Measurements from ENCODE around the gene TMEM183A. TPM values are rescaled to one million over a fixed set of nuclear protein-coding genes. Genes with fewer than 3 reads are reported as not detected.

TMEM183A gene
- total RNA-seq, 1 donor from 2014 or later = 77.7 TPM

DNA sequence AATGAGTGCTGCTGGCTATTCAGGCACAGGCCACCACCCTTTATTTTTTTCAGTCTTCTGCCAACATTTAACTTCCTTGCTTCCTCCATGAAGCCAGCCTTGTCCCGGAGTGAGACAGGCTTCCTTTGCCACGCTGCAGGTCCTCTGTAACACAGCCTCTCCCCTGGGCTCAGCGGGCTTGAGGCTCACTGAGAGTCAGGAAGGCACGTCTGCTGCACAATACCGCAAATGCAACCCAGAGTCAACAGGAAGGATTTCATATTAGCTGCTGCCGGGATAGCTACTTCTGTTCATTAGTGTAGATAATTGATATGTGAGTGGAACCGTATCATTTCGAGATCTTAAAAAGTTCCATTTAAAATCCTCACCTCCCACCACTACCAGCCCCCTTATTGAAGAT lies 56.1 kb downstream of the TMEM183A start:
- intact Hi-C loops (cut with micrococcal nuclease) = no loop called here
- Mint-ChIP-seq H3K27ac (no peak overlapping the region), H3K9me3 (no peaks in the 10 kb centered on the region), H3K36me3 (ENCODE audit: low read depth) (peaks cover 23% of the 10 kb centered on the region), H3K4me3 (no peak overlapping the region), H3K4me1 (peaks cover 2% of the 10 kb centered on the region), H3K27me3 (no peaks in the 10 kb centered on the region)
- DNase-seq = no peak

DNA sequence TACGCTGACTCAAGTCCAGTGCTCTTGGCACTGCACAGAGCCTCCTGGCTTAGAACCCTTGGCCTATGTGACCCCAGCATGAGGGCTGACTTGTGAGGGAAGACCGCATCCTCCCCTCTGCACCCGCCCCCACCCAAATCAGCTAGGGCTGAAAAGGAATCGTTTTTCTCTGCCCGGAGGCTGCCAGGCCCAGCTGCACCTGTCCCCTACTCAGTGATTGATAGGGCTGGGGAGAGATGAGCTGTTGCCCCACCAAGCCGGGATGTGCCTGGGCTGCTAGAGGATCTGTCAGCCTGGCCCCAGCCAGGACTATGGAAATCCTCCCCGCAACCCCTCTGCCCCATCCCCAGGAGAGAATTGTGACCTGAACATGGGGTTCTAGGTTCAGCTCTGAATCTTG lies 58.0 kb downstream of the TMEM183A start:
- DNase-seq = no peak
- no peaks in the 10 kb centered on the region for H3K9me3 Mint-ChIP-seq
- intact Hi-C loops (cut with micrococcal nuclease) = no loop called here
- H3K27me3 Mint-ChIP-seq = no peaks in the 10 kb centered on the region
- no peak overlapping the region for H3K4me3 Mint-ChIP-seq
- no peak overlapping the region for H3K27ac Mint-ChIP-seq
- peaks cover 27% of the 10 kb centered on the region for H3K36me3 Mint-ChIP-seq (ENCODE audit: low read depth)
- peaks cover 2% of the 10 kb centered on the region for H3K4me1 Mint-ChIP-seq

DNA sequence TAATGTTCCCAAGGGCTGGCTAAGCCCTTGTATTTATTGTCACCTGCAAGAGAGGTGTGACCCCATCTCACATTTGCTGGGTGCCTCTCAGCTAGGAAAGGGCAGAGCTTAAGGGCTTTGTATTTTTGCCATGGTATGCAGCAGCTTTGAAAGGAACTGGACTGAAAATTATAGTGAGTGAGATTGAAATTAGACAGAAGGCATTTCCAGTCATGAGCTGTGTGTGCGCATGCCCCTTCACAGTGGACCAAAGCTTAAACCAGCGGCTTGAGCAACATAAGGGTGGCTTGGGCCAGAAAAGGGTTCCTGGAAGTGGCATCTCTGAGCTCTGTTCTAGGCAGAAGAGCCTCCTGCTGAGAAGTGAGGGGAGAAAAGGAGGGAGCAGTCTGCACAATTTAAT lies 58.8 kb downstream of the TMEM183A start:
- DNase-seq = no peak
- Mint-ChIP-seq H3K27me3 (no peaks in the 10 kb centered on the region), H3K4me1 (peaks cover 2% of the 10 kb centered on the region), H3K27ac (no peak overlapping the region), H3K4me3 (no peak overlapping the region), H3K9me3 (no peaks in the 10 kb centered on the region), H3K36me3 (ENCODE audit: low read depth) (peaks cover 26% of the 10 kb centered on the region)
- intact Hi-C loops (cut with micrococcal nuclease) = no loop called here

DNA sequence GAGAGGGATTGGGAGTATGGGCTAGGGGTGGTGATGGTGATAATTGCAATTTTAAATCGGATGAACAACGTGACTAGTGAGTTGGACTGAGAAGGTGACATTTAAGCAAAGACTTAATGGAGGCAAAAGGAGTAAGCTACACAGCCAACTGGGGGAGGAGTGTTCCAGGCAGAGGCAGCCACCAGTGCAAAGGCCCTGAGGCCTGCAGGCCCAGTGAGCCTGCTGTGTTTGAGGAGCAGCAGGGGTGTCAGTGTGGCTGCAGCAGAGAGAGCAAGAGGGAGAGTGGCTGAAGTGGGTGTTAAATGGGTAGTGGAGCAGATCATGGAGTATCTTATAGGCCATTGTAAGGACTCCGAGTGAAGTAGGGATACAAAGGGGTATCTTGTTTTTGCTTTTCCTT lies 59.8 kb downstream of the TMEM183A start:
- Mint-ChIP-seq H3K36me3 (ENCODE audit: low read depth) (peaks cover 25% of the 10 kb centered on the region), H3K27ac (no peak overlapping the region), H3K4me1 (peaks cover 2% of the 10 kb centered on the region), H3K9me3 (no peaks in the 10 kb centered on the region), H3K4me3 (no peak overlapping the region), H3K27me3 (no peaks in the 10 kb centered on the region)
- no peak for DNase-seq
- intact Hi-C loops (cut with micrococcal nuclease) = no loop called here

DNA sequence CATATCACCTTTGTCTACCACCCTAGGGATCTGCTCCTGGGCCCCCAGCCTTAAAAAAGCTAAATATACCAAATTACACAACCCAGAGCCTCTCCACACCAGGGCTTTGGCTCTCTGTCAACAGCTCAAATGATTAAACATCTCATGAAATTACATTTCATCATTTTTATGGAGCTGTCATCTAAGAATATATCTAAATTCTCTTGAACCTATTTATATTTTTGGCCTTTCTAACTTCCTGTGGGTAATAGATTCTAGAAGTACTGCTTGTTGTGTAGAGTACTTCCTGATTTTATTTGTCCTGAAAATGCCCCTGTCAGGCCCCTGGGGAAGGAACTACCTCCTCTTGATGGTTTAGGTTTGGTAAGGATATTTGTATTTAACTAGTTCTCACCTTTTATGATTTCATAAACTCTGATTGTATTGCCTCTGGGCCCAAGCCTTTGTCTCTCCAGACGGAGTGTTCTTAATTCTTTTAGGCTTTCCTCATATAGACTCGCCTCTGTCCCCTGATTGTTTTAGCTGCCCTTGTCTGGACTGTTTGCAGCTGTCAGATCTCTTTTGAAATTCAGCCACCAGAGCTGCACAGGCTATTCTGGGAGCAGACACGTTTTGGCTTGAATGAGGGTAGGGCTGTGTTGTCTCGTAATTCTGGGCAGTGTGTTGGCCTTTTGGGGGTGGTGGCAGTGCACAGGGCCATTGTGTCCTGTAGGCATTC lies 62.0 kb downstream of the TMEM183A start:
- Mint-ChIP-seq H3K4me1 (no peaks in the 10 kb centered on the region), H3K27ac (no peak overlapping the region), H3K27me3 (no peaks in the 10 kb centered on the region), H3K36me3 (ENCODE audit: low read depth) (peaks cover 32% of the 10 kb centered on the region), H3K9me3 (no peaks in the 10 kb centered on the region), H3K4me3 (no peak overlapping the region)
- intact Hi-C loops (cut with micrococcal nuclease) = no loop called here
- no peak for DNase-seq

DNA sequence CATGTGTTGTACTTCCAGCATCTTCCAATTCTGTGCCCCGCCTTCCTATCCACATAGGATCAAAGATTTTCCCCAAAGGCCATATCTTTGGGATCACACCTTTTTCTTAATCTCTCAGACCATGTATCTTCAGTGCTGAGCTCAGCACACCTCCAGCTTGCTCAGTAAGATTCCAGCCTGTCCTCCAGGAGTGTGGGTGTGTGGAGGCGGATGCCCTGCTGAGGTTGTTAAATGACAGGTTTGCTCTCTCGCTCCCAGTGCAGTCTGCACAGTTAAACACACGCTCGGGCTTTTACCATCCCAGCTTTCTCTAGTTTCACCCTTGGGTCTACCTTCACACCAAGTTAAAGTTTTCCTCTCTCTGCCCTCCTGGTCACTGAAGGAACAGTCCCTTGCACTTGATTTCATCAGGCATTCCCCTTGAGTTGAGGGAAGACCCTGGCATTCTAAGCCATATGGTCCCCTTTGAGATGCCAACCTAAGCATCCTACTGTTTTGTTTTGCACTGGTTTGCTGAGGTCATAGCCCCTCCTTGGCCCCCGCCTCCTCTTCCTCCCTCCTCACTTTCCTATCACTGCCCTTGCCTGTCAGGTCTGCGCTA lies 64.9 kb downstream of the TMEM183A start:
- H3K27me3 Mint-ChIP-seq = peaks cover 6% of the 10 kb centered on the region
- H3K36me3 Mint-ChIP-seq (ENCODE audit: low read depth) = peaks cover 37% of the 10 kb centered on the region
- no peaks in the 10 kb centered on the region for H3K9me3 Mint-ChIP-seq
- no peak overlapping the region for H3K4me3 Mint-ChIP-seq
- intact Hi-C loops (cut with micrococcal nuclease) = no loop called here
- no peak for DNase-seq
- H3K4me1 Mint-ChIP-seq = peaks cover 4% of the 10 kb centered on the region
- H3K27ac Mint-ChIP-seq = no peak overlapping the region

DNA sequence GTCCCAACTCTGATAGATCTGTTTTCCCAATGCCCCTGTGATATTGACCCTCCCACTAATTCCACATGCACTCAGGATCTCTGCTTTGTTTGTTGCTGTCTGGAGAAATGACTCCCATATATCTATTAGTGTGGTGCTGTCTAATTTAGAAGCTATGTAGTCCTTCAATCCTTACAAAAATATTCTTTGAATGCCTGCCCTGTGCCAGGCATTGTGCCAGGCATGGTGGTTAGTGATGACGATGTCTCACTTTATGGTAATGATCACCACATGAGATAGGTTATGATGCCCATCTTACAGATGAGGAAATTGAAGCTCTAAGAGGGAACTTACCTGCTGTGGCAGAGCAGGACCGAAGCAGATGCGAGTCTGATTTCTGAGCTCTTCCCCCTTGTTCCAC lies 65.7 kb downstream of the TMEM183A start:
- Mint-ChIP-seq H3K4me1 (peaks cover 4% of the 10 kb centered on the region), H3K9me3 (no peaks in the 10 kb centered on the region), H3K27ac (no peak overlapping the region), H3K4me3 (no peak overlapping the region), H3K36me3 (ENCODE audit: low read depth) (peaks cover 34% of the 10 kb centered on the region), H3K27me3 (peaks cover 6% of the 10 kb centered on the region)
- DNase-seq = no peak
- intact Hi-C loops (cut with micrococcal nuclease) = no loop called here

DNA sequence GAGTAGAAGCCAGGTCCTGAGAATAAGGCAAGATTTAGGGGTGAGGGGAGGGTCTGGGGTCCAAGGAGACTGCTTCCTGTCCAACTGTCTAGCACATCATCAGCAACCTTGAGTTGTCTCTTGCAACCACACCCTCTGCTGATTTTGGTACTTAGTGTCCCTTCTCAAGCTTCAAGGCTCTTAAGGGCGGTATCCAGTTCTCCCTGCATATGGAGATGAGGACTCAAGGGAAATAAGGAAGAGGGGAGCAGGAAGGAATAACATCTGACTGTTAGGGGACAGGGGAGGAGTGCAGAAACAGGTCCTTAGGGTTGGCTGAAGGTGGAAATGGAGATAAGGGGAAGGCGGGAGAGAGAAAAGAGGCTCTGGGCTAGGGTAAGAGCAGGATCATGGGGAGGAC lies 66.3 kb downstream of the TMEM183A start:
- peaks cover 6% of the 10 kb centered on the region for H3K27me3 Mint-ChIP-seq
- H3K4me1 Mint-ChIP-seq = peaks cover 4% of the 10 kb centered on the region
- H3K36me3 Mint-ChIP-seq (ENCODE audit: low read depth) = peaks cover 32% of the 10 kb centered on the region
- no peak overlapping the region for H3K27ac Mint-ChIP-seq
- no peak for DNase-seq
- no peak overlapping the region for H3K4me3 Mint-ChIP-seq
- no peaks in the 10 kb centered on the region for H3K9me3 Mint-ChIP-seq
- intact Hi-C loops (cut with micrococcal nuclease) = no loop called here

Other genes starting within 250 kb of the TMEM183A start
- gene KDM5B, start 199.0 kb upstream of the TMEM183A start, total RNA-seq = 83.2 and 92.7 TPM in 2 replicates
- 0.83 and 1.4 TPM in 2 replicates for gene PCAT6, start 196.4 kb upstream of the TMEM183A start, total RNA-seq
- gene RABIF, start 118.2 kb upstream of the TMEM183A start, total RNA-seq = 11.8 and 12.7 TPM in 2 replicates
- 28.0 and 30.5 TPM in 2 replicates for gene KLHL12, start 80.1 kb upstream of the TMEM183A start, total RNA-seq
- 86.7 and 92.1 TPM in 2 replicates for gene ADIPOR1, start 49.1 kb upstream of the TMEM183A start, total RNA-seq
- 18.0 and 19.9 TPM in 2 replicates for gene CYB5R1, start 40.1 kb upstream of the TMEM183A start, total RNA-seq
- 34.2 and 35.1 TPM in 2 replicates for gene PPFIA4, start 19.1 kb downstream of the TMEM183A start, total RNA-seq
- gene MYOG, start 78.6 kb downstream of the TMEM183A start, total RNA-seq = not detected in 2 replicates
- not detected in 2 replicates for gene ADORA1, start 120.4 kb downstream of the TMEM183A start, total RNA-seq
- gene MYBPH, start 168.5 kb downstream of the TMEM183A start, total RNA-seq = not detected in 2 replicates
- not detected in 2 replicates for gene CHI3L1, start 179.3 kb downstream of the TMEM183A start, total RNA-seq
- gene CHIT1, start 222.3 kb downstream of the TMEM183A start, total RNA-seq = 0.21 and 0.70 TPM in 2 replicates